IPS DF 19.7 (cell line): ENCODE results near the gene IFI16.
"Not testable (repeated sequence)": the region's sequence is repeated elsewhere in the genome, so short reads cannot be mapped to it uniquely, and the experiment has no call there.

Source experiments
- DNase-seq: peaks from one replicate; pipeline ENCODE4 v3.0.0-alpha.2; 2013; ENCODE audit warnings: low read depth, low spot score

IFI16 gene

DNA sequence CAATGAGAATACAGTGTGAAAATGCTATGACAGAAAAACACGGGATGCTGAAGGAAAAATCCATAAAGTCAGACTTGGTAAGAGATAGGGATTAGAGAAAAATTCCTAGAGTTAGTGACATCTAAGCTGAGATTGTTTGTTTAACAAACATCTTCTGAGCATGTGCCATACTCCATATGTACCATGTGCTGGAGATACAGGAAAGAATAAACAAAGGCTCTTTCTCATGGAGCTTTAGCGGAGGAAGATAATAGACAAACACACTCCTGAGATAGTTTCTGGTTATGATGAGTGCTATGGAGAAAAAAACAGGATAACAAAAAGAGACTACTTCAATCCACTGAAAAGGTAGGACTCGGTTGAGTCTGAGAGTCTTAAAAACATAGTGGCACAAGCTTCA is 88.9 kb downstream of the IFI16 start:
- no peak for DNase-seq

DNA sequence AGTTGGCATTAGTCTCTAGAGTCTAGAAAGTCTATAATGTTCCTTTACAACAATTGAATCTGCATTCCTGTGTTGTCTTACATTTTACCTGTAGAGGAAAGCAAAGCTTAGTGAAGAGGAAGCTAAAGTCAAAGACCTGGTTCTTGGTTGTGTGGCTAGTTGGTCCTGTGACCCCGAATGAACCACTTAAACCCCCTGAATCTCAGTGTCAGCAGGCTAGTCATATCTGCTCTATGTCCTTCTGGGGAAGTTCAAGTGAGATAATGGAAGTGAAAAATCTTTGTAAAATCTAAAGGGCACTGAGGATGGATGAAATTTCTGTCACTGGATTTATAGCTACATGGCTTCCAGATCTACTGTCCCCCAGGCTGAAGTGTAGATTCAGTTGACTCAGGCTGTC is 90.9 kb downstream of the IFI16 start:
- no peak for DNase-seq

GRCh38 chr1:159103021-159103420 is 93.3 kb downstream of the IFI16 start:
- DNase-seq, result not testable (repeated sequence)
